T follicular helper cell (primary cell): ENCODE data around the gene TBC1D30.

Source experiments
- DNase-seq: peaks from one replicate; pipeline ENCODE4 v3.0.0-alpha.2; 2020; ENCODE audit warnings: low read depth

The TBC1D30 gene

DNA sequence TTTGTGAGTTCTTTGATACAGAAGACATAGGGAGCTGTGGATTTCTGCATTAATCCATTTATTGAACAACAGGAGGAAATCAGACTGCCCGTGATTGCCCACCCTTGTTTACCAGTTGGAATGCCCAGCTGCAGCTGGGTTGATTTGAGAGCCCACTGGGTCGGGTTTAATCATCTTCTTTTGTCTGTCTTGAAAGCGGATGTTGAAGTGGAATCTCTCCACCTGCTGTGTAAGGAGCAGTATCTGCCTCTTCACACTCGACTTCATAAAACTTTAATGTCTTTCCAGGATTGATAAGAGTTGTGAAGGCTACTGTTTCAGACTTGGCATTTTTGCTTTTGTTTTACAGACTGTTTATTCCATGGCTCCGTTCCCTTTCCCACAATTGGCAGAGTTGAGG, 39.9 kb downstream of the TBC1D30 start:
- DNase-seq = no peak

DNA sequence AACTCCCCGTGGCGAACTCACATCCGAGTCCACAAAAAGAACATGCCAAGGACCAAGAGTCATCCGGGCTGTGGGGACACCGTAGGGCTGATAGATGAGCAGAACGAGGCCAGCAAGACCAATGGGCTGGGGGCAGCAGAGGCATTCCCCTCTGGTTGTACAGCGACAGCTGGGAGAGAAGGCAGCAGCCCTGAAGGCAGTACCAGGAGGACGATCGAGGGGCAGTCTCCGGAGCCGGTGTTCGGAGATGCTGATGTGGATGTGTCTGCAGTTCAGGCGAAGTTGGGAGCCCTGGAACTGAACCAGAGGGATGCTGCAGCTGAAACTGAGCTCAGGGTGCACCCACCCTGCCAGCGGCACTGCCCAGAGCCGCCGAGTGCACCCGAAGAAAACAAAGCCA, 50.7 kb downstream of the TBC1D30 start:
- no peak for DNase-seq

DNA sequence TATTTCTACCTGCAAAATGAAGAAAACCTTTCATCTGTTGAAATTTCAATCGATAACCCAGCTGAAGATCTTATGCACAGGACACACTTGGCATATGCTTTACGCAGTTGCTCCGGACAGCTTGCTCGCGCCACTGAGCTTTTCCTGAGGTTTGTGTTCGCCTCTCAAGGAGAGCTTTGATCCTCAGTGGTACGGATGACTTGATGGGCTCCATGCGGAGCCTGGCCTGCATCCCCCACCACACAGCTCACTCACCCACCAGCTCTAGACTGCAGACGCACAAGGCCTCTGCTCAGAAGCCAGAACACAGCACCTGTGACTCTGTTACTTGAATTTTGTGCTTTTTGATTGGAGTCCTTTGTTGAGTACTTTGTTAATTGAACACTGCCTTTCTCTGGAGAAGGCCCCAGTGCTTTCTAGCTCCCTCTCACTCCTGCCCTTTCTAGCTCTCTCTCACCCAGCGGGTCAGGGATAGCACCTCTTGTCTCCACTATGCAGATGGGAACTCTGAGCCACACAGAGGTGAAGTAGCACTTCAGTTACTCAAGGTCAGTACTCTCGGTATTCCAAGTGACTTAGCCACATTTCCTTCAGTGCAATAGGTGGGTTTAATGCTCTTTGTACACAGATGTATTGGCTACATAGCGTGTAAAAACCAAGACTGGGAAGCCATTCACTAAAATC, 52.1 kb downstream of the TBC1D30 start:
- DNase-seq = no peak

DNA sequence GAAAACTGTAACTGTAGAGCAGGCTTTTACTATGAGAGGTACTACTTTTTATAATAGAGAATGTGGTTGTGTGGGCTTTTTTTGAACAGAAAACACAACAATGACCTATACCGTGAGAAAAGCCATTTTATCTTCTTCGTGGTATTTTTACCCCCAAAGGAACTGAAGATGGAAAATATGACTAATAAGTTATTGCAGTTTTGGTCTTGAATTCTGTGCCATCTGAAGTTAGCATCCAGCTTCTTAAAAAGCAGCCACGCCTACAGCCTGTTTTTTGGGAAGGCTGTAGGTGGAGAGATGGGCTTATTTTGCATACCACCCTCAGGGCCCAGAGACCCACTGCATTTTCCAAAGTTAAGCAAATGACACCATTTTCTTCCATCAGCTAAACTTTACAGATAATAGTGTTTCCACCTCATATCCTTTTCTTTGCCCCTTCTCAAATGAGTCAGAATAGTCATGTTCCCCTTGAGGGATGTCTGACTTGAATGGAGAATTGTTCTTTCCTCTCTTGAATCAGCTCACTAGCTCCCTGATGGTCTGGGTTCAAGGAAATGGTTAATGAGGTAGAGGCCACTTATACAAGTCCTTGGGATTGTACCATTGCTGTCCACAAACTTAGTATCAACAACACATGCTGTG, 53.0 kb downstream of the TBC1D30 start:
- DNase-seq = no peak

DNA sequence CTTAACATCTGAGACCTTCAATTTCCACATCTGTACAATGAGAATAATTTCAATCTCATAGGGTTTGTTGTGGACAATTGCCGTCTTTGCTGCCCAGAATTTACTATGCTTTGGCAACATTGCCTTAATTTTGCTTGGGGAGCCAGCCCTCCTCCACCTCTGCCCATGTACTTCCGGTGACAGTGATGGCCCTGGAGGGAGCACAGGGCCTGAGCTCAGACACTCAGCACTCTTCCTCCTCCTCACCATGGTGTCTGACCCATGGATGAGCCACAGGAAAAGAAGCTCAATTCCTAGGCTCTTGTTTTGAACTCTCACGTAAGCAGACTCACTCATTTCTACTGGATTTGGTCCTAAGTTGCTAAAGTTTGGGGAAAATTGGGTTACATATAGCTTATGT, 58.2 kb downstream of the TBC1D30 start:
- no peak for DNase-seq

DNA sequence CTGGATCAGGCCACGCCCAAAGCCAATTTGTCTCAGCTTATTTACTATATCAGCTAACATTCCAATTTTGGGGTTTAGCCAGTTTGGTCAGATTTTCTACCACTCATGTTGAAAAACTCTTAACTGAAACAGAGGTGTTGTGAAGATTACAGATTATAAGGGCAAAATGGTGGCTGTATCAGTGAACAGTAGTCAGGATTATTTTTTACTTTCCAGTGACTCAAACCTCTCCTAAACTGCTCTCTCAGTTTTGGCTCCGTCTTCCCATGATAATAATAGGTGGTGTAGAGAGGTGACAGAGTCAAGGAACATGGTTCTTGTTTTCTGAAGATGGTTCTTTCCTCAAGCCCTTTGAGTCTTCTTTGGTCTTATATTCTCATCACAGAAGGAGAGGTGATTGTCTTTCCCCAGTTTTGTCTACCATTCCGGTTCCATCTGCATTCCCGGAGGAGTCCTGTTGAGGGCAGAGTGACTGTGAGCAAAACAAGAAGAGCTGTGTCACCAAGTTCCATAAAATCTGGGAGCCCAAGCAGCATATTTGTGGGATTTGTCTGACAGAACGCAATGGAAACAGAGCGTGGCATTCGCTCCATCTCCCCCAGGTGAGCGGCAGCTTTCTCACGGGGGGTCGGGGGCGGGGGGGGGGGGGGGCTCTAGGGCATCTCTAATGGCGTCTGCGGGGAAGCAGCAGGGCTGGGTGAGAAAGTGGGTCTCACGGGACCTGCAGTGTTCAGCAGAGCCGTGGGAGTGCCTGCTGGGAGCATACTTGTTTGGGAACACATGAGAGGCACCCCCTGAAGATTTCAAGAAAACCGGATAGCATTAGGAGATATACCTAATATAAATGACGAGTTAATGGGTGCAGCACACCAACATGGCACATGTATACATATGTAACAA, 59.1 kb downstream of the TBC1D30 start:
- no peak for DNase-seq

DNA sequence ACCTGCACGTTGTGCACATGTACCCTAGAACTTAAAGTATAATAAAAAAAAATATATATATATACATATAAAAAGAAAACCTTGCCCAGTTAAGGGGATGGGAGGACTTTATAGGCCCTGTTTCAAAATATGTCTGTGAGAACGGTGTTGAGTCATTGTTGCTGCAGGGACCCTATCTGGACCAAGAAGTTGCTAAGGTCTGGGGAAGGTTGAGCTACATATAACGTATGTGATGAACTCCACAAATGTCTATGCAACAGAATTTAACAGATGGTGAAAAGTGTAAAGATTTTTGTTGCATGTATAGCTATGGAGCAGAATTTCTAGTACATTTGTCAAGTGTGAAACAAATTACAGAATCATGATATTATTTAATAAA, 59.7 kb downstream of the TBC1D30 start:
- DNase-seq = no peak

DNA sequence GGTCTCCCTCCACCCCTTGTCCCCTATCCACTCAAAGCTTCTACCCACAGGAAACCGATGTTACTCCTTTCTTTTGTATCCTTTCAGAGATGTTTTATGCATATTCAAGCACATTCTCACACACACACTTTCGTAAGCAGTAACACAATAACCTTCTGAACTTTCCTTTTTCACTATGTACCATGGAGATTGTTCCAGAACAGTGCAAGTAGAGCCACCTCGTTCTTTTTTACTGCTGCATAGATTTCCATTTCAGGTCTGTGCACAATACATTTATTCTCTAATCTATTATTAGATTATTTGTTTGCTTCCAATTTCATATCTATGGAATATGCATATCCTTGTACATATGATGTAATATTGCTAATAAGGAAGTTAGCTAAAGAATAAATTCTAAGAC, 60.3 kb downstream of the TBC1D30 start:
- no peak for DNase-seq

DNA sequence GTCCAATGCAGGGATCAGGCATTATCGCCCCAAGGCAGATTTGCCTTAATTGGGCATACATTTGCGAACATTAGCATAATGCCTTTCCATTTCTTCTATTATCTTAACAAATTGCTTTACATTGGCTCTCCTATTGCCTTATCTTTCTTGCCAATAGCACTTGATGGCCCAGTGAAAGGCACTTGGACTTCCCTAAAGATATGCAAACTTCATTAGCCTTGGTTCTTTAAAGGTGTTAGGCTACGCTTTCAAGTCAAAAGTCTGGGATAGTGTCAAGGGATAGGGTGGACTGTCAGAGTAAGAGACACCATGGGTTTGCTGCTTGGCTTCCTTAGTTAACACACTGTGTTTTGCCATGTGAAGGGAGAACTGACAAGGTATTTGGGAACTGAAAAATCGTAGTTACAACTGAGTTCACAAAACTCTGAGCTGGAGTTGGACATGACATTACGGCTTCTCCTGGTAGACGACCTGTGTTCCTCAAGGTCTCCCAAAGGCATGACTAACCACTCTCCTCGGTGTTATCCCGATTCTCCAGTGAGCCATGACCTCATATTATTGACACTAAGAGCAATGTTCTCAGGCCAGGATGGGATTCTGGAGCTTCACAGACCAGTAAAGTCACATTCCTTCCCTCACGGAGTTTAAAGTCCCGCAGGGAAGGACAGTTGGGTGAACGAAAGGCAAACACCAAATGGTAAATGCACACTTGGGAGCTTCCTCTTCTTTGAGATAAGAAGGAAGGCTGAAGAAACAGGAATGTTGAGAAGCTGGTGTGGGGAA, 65.2 kb downstream of the TBC1D30 start:
- no peak for DNase-seq

DNA sequence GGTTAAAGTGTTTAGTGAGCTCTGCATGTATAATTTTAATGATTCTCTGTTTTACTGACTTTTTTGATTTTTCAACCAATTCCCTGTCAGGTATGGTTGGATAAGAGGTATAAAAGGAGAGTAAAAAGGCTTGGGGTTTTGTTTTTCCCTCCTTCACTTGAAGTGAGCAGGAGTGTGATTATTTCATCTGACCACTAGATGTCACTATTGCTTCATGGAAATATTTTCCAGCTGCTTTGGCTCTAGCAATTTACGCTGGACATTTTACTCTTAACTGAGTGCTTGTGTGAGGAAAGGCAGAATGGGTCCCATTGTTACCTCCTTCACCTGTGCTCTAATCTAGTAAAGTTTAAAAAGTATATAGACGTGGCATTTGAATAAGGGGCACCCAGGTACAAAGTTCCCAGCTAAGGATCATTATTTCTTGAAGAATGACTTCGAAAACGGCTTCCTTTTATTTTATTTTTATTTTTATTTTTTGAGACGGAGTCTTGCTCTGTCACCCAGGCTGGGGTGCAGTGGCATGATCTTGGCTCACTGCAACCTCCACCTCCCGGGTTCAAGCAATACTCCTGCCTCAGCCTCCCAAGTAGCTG, 66.5 kb downstream of the TBC1D30 start:
- DNase-seq = no peak

DNA sequence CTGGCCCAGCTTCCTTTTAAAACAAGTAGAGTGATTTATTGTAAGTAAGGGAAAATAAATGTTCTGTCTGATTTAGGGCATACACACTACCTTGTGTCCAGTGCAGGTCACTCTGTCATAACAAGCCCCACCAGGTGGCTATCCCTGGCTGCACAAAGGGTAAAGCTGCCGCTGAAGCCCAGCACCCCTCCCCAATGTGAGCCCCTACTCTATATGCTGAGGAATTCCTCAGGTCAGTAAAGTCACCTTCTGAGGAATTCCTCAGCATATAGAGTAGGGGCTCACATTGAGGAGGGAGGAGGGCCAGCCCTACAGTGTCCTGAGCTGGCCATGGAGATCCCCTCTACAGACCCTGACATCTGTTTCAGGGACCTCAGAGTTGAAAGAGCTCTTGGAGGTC, 67.2 kb downstream of the TBC1D30 start:
- no peak for DNase-seq

DNA sequence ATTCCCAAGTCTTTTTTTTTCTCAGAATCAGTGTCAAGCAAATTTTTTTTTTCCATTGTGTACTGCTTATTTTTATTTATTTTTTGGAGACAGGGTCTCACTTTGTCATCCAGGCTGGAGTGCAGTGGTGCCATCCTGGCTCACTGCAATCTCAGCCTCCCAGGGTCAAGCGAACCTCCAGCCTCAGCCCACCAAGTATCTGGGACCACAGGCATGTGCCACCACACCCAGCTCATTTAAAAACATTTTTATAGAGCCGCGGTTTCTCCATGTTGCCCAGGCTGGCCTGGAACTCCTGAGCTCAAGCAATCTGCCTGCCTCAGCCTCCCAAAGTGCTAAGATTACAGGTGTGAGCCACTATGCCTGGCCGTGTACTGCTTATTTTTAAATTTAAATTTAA, 68.1 kb downstream of the TBC1D30 start:
- no peak for DNase-seq

DNA sequence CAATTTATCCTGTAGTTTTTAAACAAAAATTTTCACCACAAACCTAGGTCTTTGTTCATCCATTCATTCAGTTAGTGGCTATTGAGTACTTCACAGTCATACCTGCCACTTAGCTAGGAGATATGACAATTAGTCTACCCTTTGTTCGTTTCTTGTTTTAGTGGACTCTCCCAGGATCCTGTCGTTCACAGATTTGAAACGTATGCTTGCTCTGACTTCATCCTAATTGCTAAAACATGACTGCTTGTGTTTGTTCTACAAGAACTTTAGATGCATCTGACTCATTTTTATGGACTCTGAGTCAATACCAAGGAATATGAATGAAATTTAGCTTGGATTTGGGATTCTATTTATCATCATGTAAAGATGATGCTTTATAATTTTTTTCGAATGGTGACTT, 69.5 kb downstream of the TBC1D30 start:
- no peak for DNase-seq

DNA sequence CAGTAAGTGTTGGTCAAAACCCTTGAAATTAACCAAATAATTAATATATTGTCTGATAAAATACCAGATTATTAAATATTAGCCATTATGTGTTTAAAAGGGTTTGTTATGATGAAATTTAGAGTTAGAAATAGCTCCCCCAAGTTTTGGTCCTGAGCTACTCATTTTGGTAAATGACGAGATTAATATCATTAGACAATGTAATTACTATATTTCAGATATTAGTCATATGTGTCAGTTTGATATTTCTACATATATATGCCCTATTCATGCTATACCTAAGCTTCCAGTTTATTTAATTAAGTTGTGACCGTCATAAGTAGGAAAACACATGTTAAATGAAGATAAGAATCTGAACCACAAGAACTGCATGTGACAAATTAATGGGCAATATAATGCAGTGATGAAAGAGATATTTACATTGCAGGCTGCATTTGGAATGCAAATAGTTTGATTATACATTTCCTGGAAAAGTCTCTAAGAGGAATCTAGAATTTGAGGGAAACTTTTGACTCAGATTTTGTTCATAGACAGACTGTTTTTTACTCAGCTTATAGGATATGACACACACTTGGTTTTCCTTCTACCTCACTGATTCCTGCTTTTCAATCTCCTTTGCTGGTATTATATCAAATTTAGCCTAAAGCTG, 70.5 kb downstream of the TBC1D30 start:
- no peak for DNase-seq

DNA sequence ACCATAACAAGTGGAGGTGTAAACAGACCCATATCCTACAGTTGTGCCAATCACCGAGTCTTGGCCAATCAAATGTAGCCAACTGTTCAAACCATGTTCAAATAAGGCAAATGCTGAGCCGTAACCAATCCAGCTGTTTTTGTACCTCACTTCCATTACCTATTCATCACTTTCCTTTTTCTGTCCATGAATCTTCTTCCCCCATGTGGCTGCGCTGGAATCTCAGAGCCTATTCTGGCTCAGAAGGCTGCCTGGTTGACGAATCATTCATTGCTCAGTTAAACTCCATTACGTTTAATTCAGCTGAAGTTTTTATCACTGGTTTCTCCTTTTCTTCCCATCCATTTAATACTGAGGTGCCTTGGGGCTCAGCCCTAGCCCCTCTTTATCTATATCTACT, 71.1 kb downstream of the TBC1D30 start:
- no peak for DNase-seq

DNA sequence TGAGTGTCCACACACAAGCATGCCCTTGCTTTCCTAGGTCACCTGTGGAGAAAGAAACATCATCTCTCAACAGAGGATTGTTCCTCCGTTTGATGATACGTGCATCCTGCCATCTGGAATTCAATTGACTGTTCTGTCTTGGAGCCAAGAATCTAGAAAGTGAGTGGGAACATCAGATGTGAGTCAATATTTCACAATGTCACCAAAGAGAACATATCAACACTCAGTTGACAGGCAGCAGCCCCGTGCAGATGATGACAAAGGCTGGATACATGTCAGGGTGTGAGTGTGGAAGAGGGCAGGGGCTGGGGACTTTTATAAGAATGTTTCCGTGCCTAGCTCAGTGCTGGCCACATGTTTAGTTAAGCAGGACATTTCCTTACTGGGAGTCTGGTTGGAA, 76.1 kb downstream of the TBC1D30 start:
- DNase-seq = no peak

DNA sequence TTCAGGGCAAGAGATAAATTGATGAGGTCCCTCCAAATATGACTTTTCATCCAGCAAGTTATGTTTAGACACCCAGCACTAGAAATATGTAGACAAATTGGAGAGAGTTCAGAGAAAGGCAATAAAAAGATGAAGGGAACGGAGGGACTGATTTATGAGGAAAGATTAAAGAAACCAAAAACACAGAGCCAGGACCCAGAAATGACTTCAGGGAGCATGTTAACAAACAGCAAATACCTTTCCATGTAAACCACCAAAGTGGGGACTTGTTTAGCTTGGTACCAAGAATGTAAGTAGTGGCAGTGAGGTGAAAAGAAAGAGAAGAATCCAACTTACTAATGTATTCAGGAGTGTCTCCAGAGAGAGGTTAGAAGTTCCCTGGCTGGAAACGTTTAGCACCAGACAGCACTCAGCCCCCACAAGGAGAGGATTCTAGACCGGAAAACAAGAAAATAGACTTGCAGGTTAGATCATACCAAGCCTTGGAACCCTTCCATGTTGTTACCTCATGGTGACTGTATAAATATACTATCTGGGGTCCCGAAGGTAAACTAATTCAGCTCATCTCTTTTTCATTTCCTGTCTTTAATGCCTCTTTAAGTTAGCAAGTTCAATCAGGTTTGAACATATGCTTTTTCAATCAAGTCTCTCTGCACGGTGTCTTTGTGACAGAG, 79.2 kb downstream of the TBC1D30 start:
- no peak for DNase-seq

DNA sequence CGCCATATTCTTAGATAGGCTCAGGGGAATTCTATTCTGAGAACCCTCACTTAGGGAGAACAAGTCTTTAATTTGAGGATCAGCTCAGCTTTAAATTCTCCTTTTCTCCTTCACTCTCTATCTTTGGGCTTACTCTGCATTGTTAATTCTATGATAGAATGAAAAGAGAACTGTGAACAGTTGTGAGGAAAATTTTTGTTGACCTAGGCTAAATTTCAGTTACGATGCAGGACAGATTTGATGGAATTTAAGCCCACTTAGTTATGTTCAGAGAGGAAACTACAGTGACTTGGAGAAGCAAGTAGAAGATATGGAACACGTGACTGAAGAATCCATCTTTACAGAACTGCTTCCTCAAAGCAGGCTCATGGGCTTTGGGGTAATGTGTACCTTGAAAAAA, 82.7 kb downstream of the TBC1D30 start:
- DNase-seq = no peak

DNA sequence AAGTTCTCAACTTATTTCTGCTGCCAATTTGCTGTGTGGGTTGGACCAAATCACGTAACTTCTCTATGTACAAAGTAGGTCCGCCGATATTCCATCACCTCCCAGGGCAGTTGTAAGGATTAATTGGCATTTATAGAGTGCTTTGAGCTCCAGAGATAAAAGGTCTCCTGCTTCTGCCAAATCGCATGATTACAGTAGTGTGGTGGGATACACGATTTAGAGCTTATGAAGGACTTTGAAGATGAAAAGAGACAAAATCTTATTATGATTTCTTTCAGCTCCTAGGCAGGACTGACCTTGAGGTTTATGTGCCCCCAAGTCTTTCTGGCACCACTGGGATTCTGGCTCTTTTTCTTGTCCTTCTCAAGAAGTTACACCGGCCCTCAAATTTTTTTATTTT, 84.7 kb downstream of the TBC1D30 start:
- no peak for DNase-seq

DNA sequence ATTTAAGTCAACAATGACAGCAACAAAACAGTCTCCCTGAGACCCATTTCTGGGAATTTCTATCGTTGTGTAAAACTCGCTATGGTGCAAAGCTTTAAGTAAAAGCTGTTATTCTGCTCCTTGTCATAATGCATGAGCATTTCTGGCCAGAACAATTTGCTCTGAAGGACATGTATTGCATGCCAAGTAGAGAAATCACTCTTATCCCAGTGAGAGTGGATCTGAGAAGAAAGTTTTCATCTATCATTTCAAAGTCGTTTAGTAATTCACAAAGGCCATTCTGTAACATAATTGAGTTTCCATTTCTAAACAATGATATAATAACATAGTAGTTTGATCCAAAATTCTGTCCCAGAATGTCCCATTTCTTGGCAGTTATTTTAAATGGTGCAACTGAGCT, 86.6 kb downstream of the TBC1D30 start:
- DNase-seq = no peak

DNA sequence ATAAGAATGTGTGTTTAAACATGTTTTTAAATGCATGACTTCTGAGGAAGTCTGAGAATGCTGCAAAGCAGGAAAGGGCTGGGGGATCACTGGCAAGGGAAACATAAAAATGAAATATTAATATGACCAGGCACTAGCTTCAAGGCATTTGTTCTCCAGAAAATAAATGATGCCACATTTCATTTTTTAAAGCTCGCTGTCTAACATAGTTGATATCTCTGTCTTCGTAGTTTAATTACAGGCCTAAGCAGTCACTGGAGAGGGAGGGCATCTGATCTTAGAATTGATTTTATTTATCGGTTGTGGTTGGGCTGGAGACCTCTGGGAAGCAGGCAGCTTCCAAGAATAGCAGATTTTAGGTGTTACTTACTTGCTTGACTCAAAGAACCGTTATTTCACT, 87.5 kb downstream of the TBC1D30 start:
- no peak for DNase-seq
